NCI-H2227 (cell line): ENCODE measurements around the gene RIPOR2.
"Not testable (repeated sequence)": the region's sequence is repeated elsewhere in the genome, so short reads cannot be mapped to it uniquely, and the experiment has no call there.

Source experiments
- DNase-seq: peaks from one replicate; lab custom pipeline; 2025; ENCODE audit not compliant: unreplicated experiment; lab: John Stamatoyannopoulos, UW

The RIPOR2 gene

GRCh38 chr6:24768361-24768760 is 167.4 kb downstream of the RIPOR2 start:
- no peak for DNase-seq

- no peak for DNase-seq
These were observed 168.9 kb downstream of the RIPOR2 start for GRCh38 chr6:24766680-24767462.

GRCh38 chr6:24765968-24766367 is 169.8 kb downstream of the RIPOR2 start:
- DNase-seq: not testable (repeated sequence)

GRCh38 chr6:24764833-24765828 is 170.6 kb downstream of the RIPOR2 start:
- DNase-seq: not testable (repeated sequence)

- DNase-seq: no peak
These were observed 172.2 kb downstream of the RIPOR2 start for GRCh38 chr6:24763578-24763977.

- DNase-seq: no peak
These were observed 173.9 kb downstream of the RIPOR2 start for GRCh38 chr6:24761851-24762250.

- peak; percentile 59 for DNase-seq
These were observed 174.4 kb downstream of the RIPOR2 start for GRCh38 chr6:24761193-24761835.

- no peak for DNase-seq
These were observed 175.6 kb downstream of the RIPOR2 start for GRCh38 chr6:24760210-24760609.

- no peak for DNase-seq
These were observed 176.0 kb downstream of the RIPOR2 start for GRCh38 chr6:24759718-24760117.

GRCh38 chr6:24757611-24758010 is 178.1 kb downstream of the RIPOR2 start:
- DNase-seq: no peak

- no peak for DNase-seq
These were observed 180.5 kb downstream of the RIPOR2 start for GRCh38 chr6:24755279-24755678.

GRCh38 chr6:24754378-24754777 is 181.4 kb downstream of the RIPOR2 start:
- not testable (repeated sequence) for DNase-seq
